A673 (cell line): ENCODE results near the gene LRRC3.

Experiments used
- CTCF ChIP-seq: fragments of 300-800, 200-600 bp; sonication (generic); conservative IDR thresholded peaks from 2 replicates; pipeline ENCODE4 v1.5.1; 2017; ENCODE audit warnings: low read depth, mild to moderate bottlenecking, antibody characterized with exemption, low read length, moderate library complexity, mixed read lengths
- EZH2 ChIP-seq: fragments of 200-600 bp; sonication (generic); IDR thresholded peaks from 2 replicates; pipeline ENCODE4 v1.6.1; 2017; ENCODE audit warnings: borderline replicate concordance, low read depth, mild to moderate bottlenecking, mixed read lengths, antibody characterized with exemption, low read length; ENCODE audit not compliant: poor library complexity, severe bottlenecking

- TF ChIP-seq EZH2: no peak
- TF ChIP-seq CTCF: no peak
Observed at GRCh38 chr21:44443891-44444285, 11.4 kb upstream of the LRRC3 start.
